ENCODE results near the gene FBXW9. TPM values are rescaled to one million over a fixed set of nuclear protein-coding genes. Genes with fewer than 3 reads are reported as not detected.
A peak's percentile ranks its signal among the peaks of the same experiment; 100 is the strongest.

The FBXW9 gene
- total and polyA plus RNA-seq, 8 donors = 0.29 to 10.9 (median 4.0) TPM

DNA sequence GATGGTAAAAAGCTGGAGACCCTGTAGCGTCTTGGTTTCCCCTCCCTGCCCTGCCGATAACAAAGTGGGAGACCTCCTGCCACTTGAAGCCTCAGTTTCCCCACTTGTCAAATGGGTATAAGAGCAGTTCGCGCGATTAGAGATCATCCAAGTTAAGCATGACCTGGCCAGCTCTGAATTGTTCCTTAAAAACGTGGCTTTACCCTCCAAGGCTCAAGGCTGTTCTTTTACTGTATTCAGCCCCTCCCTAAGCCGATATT is 26.9 kb upstream of the FBXW9 start:
- Histone ChIP-seq H3K36me3 (peaks cover 7 to 20% (median 19%) of the 10 kb centered on the region in 4 donors), H3K4me1 (peaks cover 22 to 56% (median 46%) of the 10 kb centered on the region in 4 donors), H3K27ac (peak overlapping the region; percentile 15 to 97 (median 92)), H3K4me3 (peak overlapping the region; percentile 77 to 97 (median 84)), H3K9me3 (no peaks in the 10 kb centered on the region), H3K27me3 (no peaks in the 10 kb centered on the region)
- 0 to 3% (median 1%) methylated on average over 7 of the region's 7 CpGs for WGBS, 5 donors
- no peak for DNase-seq
- intact Hi-C loops (cut with DNase I; ENCODE audit: low total_unique reads) = no loop called here
- TF ChIP-seq EP300 (IDR thresholded peaks at IDR 0.05) = no peak
- no peak for TF ChIP-seq CTCF (IDR thresholded peaks at IDR 0.05)
- TF ChIP-seq POLR2AphosphoS5 (IDR thresholded peaks at IDR 0.05) = no peak
- TF ChIP-seq POLR2A (IDR thresholded peaks at IDR 0.05) = no peak

DNA sequence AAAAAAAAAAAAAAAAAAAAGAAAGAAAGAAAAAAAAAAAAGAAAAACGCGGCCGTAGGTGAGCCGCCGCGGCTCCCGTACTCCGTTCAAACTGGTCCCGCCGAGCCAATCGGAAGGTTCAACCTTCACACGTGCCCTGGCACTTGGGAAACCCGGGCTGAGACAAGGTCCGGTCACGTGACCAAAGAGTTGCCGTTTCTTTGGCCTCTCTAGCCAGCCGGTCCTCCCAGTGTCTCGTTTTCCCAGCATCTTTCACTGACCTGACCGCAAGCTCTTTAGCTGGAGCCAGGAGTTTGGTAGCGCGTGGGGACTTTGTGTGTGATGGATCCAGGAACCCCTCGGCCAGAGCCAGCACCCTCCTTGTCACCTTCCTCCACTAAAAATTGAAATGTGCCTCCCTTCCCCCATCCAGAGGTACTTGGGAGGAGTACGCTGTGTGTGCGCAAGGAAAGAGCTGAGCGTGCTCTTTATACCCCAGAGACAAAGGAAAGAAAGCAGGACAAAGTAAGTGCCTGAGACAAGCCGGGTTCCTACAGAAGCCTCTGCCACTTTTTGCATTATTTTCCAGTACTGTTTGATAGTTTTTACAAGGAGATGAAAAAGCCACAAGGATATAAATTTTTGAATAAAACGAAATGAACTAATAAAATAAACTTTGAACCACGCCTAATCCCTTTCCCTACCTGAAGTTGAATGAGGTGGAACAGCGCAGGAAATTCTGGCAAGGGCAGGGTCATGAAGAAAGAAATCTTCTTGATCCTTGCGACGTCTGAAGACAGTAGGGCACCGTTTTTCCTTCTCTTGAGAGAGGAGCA is 26.3 kb upstream of the FBXW9 start:
- H3K4me1 ChIP-seq = peaks cover 22 to 60% (median 46%) of the 10 kb centered on the region in 4 donors
- H3K9me3 ChIP-seq = no peaks in the 10 kb centered on the region
- 0 to 1% (median 1%) methylated on average over 24 to 32 of the region's 32 CpGs for WGBS, 5 donors
- peak; percentile 67 to 90 (median 76) for TF ChIP-seq POLR2AphosphoS5 (IDR thresholded peaks at IDR 0.05)
- no peak for TF ChIP-seq POLR2A (IDR thresholded peaks at IDR 0.05)
- peak overlapping the region; percentile 77 to 97 (median 84) for H3K4me3 ChIP-seq
- peak; percentile 97 to 99 for DNase-seq
- H3K27ac ChIP-seq = peak overlapping the region; percentile 92 to 97 (median 95)
- peaks cover 10 to 20% (median 19%) of the 10 kb centered on the region in 4 donors for H3K36me3 ChIP-seq
- no peaks in the 10 kb centered on the region for H3K27me3 ChIP-seq
- intact Hi-C loops (cut with DNase I; ENCODE audit: low total_unique reads) = no loop called here

DNA sequence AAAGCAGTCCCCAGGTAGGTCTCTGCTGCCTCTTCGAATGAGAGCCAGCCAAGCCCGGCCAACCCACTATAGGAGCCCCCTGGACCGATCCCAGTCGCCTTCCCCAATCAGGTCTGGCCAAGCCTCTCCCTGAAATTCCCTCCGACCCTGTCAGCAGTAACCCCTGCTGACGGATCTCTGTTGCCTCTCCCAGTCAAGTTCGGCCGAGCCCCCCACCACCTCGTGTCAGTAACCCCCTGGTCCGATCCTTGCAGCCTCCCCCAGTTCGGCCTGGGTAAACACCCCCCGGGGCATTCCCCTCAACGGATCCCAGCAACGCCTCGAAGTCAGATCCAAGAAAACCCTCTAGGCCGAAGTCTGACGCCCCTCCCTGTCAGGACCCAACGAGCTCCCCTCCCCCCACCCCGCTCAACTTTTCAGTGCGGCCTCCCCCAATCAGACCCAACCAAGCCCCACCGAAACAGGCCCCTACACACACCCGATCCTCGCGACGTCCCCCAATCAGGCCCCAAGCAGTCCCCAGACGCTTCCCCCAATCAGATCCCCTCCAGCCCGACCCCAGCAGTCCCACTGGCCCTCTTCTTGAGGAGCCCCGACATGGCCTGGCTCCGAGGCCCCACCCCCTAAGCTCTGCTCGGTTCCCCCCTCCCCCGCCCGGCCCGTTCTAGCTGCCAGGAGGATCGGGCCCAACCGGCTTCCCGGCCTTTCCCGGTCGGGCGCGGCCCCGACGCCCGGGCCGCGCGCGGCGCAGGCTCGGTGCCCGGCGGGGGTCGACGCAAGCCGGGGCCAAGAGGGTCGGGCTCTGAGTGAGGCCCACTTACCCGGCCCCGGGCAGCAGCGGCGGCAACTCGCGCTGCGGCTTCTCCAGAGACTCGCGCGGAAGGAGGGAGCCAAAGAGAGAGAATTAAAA is 25.5 kb upstream of the FBXW9 start:
- H3K9me3 ChIP-seq = no peaks in the 10 kb centered on the region
- intact Hi-C loops (cut with DNase I; ENCODE audit: low total_unique reads) = no loop called here
- no peak for TF ChIP-seq POLR2A (IDR thresholded peaks at IDR 0.05)
- TF ChIP-seq POLR2AphosphoS5 (IDR thresholded peaks at IDR 0.05) = no peak
- H3K4me3 ChIP-seq = peak overlapping the region; percentile 77 to 97 (median 84)
- no peaks in the 10 kb centered on the region for H3K27me3 ChIP-seq
- H3K36me3 ChIP-seq = peaks cover 10 to 25% (median 24%) of the 10 kb centered on the region in 4 donors
- H3K4me1 ChIP-seq = peaks cover 22 to 68% (median 50%) of the 10 kb centered on the region in 4 donors
- DNase-seq = peak; percentile 69 to 93
- peak overlapping the region; percentile 92 to 97 (median 95) for H3K27ac ChIP-seq
- WGBS, 5 donors = 0 to 1% (median 0%) methylated on average over 44 to 65 of the region's 65 CpGs

DNA sequence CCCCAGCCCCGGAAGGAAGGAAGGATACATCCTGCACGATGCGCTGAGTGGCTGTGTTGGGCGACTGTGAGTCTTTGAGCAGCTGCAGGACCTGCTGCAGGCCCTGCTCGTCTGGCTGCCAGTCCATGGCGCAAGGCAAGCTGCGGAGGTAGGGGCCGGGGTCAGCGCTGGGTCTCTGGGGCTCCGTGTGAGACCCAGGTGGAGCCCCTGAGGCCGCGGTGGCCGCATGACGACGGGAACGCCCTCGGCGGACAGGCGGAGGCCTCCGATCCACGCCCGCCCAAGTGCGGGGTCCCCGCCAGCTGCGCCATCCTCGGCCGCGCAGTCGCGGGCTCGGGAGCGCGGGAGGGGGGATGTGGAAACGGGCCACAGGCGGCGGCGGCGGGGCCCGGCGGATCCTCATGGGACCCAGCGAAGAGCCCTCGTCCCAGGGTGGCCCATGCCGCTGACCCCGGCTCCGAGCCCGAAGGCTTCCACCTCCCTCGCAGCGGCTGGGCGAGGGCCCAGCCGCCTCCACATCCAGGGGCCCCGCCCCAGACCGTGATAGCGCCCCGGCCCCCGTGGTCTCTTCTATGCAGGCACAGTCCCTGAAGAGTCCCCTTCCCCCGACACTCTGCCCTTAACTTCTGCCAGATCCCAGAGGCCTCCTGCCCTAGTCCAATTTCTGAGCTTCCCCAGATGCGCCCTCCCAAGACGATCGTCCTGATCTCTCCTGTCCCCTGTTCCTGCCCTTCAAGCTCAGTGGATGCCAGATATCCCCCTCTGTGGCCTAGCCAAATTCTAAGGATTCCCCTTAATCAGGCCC is 24.6 kb upstream of the FBXW9 start:
- Histone ChIP-seq H3K9me3 (no peaks in the 10 kb centered on the region), H3K4me1 (peaks cover 22 to 74% (median 53%) of the 10 kb centered on the region in 4 donors), H3K36me3 (peaks cover 16 to 34% (median 33%) of the 10 kb centered on the region in 4 donors), H3K27ac (peak overlapping the region; percentile 92 to 97 (median 95)), H3K27me3 (no peaks in the 10 kb centered on the region), H3K4me3 (peak overlapping the region; percentile 77 to 97 (median 84))
- peak in 1 of 2 donors; percentile 62 for DNase-seq
- TF ChIP-seq EP300 (IDR thresholded peaks at IDR 0.05) = no peak
- no peak for TF ChIP-seq POLR2A (IDR thresholded peaks at IDR 0.05)
- TF ChIP-seq CTCF (IDR thresholded peaks at IDR 0.05) = no peak
- TF ChIP-seq POLR2AphosphoS5 (IDR thresholded peaks at IDR 0.05) = no peak
- WGBS, 5 donors = 3 to 10% (median 4%) methylated on average over 14 to 59 of the region's 59 CpGs
- intact Hi-C loops (cut with DNase I; ENCODE audit: low total_unique reads) = no loop called here

All from stomach (tissue), 9 donors.